NCI-H345 treated with DMSO at 0.1 percent for 48 hours (cell line): ENCODE data around the gene PDE2A.
"Not testable (repeated sequence)": the region's sequence is repeated elsewhere in the genome, so short reads cannot be mapped to it uniquely, and the experiment has no call there.

ENCODE experiments used
- DNase-seq: peaks from one replicate; lab custom pipeline; 2025; ENCODE audit not compliant: unreplicated experiment; lab: John Stamatoyannopoulos, UW

Gene PDE2A

DNA sequence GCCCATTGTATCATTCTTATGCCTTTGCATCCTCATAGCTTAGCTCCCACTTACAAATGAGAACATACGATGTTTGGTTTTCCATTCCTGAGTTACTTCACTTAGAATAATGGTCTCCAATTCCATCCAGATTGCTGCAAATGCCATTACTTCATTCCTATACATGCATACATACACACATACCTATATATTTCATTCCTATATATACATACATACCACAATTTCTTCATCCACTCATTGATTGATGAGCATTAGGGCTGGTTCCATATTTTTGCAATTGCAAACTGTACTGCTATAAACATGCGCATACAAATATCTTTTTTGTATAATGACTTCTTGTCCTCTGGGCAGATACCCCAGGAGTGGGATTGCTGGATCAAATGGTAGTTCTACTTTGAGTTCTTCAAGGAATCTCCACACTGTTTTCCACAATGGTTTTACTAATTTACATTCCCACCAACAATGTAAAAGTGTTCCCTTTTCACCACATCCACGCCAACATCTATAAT is 119.2 kb downstream of the PDE2A start:
- DNase-seq = not testable (repeated sequence)

DNA sequence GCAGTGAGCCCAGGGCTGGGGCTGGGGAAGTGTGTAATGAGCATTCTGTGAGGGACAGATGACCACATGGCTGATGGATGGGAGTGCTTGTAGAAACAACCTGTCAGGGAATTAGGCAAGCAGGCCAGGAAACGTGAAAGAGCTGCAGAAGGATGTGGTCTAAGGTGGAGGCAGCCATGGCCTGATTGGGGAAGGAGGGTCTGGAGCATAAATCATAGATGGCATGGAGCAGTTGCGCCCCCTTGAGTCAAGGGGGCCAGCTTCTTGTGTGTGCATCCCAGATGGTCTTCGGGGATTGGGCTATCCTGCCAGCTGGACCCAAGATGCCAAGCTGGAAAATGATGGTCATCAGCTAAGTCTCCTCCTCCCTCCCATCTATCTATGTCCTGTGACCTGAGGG is 120.5 kb downstream of the PDE2A start:
- DNase-seq = no peak

DNA sequence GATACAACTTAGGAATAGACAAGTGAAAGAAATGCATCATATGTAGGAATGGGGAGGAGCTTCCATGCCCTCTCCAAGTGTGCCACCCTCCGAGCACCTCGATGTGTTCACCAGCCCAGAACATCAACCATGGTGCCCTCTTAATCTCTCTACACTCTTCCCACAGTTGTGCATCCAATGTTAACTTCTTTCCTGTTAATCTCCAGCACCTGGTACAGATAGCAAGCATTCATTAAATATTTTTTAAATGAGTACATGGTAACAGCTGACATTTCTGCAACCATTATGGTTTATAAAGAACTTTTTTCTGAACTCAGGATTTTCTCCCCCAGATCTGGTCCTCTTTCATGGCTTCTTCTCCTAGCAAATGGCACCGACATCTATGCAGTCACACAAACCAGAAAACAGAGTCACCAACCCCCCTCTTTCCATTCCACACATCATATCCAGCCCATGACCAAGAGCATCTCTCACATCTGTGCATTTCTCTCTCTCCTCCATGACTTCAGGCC is 121.8 kb downstream of the PDE2A start:
- no peak for DNase-seq

DNA sequence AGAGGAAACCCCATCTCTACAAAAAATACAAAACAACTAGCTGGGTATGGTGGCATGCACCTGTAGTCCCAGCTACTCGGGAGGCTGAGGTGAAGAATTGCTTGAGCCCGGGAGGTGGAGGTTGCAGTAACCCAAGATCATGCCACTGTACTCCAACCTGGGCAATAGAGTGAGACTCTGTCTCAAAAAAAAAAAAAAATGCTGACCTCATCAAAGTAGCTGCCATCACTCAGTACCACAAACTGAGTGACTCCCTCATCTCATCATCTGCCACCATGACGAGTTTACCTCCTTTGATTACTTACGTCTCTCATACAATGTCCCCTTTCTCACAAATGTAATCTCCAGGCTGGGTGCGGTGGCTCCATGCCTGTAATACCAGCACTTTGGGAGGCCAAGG is 122.7 kb downstream of the PDE2A start:
- no peak for DNase-seq

DNA sequence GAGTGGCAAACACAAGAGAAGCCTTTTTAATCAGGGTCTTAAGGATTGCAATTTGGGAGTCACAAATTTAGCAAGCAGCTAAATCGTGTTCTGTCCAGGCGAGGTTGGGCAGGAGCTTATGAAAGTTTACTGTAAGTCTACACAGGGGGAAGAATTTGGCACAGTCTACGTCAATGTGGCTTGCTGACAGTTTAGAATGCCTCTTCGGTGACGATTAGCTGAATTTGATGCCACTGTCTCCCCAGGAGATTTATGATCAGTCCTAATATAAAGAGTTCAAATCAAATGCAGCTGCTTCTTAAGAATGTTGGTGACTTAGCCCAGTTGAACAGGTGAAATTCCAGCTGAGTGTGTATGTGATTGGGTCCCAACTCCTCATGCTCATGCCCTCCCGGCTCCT is 125.8 kb downstream of the PDE2A start:
- DNase-seq = no peak

DNA sequence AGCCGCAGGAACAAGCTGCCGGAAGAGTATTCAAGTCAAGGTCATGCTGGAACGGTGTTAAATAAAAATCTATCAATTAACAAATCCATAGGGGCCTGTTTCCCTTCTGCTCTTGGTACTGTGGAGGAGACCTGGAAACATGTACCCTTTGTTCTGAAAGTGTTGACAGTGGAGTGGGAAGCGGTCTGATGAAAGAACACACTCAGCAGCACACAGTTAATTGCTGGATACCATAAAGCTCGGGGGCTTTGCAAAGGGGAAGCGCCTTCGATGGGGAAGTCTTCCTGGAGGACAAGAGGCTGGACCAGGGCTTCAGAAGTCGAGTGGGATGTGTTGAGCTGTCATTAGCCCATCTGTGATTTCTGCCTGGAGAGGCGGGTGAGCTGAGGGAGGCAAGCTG is 127.4 kb downstream of the PDE2A start:
- DNase-seq = peak; percentile 78

DNA sequence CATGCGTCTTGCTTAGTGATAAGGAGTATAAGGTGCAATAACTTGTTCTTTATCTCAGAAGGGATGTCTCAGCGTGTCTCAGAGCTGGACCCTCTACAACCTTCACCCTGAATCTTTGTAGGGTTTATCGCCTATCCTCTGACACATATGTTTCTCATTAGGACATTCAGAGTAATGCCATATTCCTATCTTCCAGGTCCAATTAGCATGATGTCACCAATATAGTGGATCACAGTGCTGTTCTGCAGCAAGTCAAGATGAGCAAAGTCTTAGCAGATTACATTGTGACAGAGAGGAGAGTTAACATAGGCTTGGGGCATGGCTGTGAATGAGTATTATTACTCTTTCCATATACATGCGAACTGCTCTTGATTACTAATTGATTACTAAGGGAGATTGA is 129.6 kb downstream of the PDE2A start:
- DNase-seq = no peak

DNA sequence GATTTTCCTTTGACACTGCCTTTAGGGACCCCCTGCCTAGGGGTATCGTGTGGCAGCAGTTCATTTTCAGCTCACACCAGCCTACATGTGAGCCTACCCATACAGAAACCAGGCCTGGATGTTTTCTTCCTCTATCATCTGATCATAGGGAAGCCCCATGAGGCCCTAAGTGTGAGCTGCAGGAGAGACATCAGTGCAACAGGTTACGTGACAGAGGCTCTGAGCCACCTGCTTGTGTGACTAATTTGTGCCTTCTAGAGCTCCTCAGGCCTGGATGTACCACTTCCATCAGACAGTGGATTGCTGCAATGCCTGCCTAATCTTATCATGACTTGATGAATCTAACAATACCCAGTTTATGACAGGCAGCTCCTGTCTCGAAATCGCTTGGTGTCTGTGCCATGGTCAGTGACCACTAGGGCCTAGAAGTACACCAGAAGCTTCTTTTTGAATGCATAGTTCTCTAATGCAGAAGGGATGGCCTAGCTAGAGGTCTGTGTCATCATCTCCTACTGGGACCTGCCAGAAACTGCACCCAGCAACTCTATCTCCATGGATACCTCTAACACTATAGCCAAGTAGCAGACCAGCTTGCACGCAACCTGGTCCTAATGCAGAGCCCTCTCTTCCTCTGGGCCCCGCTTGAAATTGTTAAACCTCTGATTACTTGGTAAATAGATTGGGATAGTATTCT is 130.2 kb downstream of the PDE2A start:
- no peak for DNase-seq

DNA sequence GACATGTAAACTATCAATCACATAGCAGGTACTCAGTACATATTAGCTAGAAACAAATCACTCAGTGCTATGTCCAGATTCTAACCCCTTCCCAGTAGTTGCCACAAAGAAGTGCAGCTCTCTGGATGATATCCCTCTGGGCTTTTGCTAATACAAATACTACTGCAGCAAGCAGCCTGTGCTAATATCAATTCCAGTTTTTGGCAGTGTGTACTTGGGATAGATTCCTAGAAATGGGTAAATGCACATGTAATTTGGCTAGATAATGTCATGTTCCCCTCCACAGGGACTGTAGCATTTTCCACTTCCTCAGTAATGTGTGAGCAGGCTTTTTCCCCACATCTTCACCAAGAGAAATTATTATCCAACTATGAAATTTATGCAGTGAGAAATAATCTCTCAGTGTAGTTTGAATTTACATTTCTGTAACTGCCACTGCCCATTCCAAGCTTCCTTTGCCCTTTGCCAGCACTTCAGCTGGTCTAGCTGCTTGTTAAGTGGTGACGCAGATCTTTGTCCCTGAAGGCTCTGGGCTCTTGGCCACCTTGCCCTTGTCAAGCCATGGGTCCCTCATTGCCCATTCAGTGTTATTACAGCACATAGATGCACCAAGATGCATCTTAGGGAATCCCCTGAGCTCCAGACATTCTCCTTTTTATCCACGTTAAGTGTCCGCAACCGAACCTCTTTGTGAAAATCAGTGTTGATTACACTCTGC is 132.8 kb downstream of the PDE2A start:
- DNase-seq = no peak

DNA sequence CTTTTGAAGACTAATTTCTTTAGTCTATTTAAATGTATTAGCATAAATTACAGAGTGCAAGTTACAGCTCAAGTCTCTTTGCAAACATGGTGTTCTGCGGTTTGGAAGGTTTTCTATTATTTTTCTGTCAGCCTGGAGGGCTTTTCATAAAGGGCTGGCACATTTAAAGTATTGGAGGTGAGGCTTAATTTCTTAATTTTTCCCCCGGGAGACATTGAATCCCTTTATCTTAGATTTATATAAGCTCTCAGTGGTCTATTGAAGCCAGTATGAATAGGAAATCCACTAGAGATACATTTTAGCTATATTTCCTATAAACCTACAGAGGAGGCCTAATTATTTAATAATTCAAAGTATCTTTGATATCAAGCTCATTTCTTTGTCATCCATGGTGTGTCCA is 137.2 kb downstream of the PDE2A start:
- DNase-seq = no peak

DNA sequence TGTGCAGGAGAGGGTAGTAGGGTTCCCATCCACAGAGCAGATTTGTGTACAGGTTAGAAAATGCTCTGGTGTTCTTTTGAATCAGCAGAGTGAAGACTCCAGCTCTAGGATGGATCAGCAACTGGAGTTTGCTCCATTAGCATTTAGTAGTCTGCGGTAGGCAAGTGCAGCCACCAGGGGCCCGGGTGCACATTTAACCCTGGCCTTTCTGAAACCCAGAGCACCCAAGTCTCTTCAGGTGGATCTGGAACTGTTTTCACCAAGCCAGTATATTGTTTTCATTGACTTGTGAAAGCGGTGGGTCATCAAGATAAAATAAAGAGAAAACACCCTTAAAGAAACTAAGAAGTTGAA is 139.1 kb downstream of the PDE2A start:
- no peak for DNase-seq

DNA sequence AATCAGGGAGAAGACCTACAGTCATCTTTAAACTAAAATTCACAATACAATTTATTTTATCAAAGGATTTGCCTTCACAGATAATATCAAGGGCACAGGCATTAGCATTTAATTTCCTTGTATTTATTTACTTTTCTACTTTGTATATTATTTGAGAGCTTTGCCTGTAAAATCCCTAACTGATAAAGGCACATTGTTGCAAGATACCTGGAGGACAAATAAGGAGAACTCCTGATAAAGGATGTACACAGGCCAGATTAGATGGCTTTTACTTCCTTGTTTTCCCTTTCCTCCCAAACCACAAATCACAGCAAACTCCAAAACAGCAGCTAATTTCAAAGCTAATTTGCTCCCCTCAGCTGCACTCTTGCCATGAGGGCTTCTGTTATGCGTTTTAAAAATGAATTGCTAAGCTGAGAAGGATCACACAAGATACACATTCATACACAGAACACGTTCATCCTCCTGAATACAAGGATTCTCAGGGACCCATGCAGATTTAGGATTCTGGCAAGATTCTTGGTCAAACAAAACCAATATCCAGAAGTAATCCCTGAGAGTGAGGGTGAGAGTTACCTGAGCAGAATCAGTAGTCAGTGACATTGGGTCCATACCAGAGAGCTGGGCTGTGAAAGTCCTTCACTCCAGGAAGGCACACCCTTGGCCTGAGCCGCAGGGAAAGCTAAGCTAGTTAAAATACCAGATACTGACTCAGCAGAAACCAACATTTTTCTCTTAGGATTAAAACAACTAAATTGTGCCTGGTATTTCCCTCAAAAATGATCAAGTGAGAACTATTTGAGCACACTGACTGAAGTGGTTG is 139.6 kb downstream of the PDE2A start:
- DNase-seq = no peak

DNA sequence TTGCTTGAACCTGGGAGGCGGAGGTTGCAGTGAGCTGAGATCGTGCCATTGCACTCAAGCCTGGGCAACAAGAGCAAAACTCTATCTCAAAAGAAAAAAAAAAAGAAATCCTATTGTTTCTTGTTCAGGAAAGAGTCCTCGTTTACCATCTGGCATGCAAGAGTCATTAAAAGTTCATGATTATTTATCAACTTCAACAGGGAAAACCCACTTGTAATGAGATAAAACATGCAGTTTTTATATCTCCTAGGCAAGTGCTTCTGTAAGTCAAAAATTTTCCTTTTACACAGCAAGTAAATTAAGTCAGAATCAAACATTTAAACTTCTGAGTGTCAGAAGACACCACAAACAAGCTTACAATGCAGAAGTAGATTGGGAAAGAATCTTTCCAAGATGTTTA is 145.2 kb downstream of the PDE2A start:
- no peak for DNase-seq

DNA sequence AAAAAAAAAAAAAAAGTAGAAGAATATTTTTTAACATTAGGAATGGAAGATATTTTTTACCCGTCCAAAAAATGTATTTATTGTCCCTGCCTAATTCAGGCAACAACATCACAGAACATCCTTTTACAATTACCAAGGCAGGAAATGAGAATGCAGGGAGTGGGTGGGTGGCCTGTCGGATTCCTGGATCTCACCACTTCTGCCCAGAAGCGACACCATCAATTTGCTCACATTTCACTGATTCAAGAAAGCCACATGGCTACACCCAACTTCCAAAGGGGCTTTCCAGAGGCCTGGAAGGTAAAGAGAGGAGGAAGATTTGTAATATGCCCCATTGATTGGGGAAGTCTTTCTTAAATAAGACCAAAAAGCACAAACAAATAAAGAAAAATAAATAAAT is 146.1 kb downstream of the PDE2A start:
- DNase-seq = no peak
